ENCODE data around the gene MUC5B.

- no peak for TF ChIP-seq CTCF (IDR thresholded peaks at IDR 0.05; ENCODE audit: insufficient read depth, low read depth, low read length)
- no peak for TF ChIP-seq EZH2 (IDR thresholded peaks at IDR 0.05; ENCODE audit: insufficient read depth, low read length)
Measured at GRCh38 chr11:1225386-1226225, 2.7 kb downstream of the MUC5B start.

Data from astrocyte (in vitro differentiated cells and primary cell).